HepG2 (cell line): ENCODE measurements around the gene IL31. TPM values are rescaled to one million over a fixed set of nuclear protein-coding genes. Genes with fewer than 3 reads are reported as not detected.

Source experiments
- ATAC-seq: fragments of 200-7000 bp; cut with Tn5 transposase; 3 replicates; pipeline ENCODE4 v1.9.1; 2020; ENCODE audit warnings: mild to moderate bottlenecking, moderate library complexity
- BruUV-seq: library from RNA; stranded (reverse); fragments of 400-500 nt; replicated peaks from 2 replicates; lab custom pipeline; 2021; lab: Mats Ljungman, UMichigan
- CTCF ChIA-PET: fragments of 300-600 bp; formaldehyde crosslinking; extraction: SDS; loops from one replicate; lab custom pipeline; 2021; ENCODE audit warnings: low total read pairs, inconsistent platforms, low intra/inter-chr PET ratio; lab: Yijun Ruan, JAX
- POLR2A ChIA-PET: fragments of 350-600 bp; sonication (Branson Sonifier 250); formaldehyde crosslinking; loops from one replicate; lab custom pipeline; 2020; ENCODE audit warnings: antibody characterized with exemption, inconsistent platforms; lab: Yijun Ruan, JAX
- DNase-seq: peaks from one replicate; pipeline ENCODE4 v3.0.0-alpha.2; 2015; ENCODE audit warnings: low spot score
- FAIRE-seq: peaks from 3 replicates; lab custom pipeline; 2011; peaks lifted over from hg19 to GRCh38; lab: Jason Lieb, UNC
- H2AFZ ChIP-seq: one replicate; pipeline ENCODE4 v1.6.1; 2011; ENCODE audit warnings: low read length, inconsistent platforms
- H3K27ac ChIP-seq: fragments of 300-600 bp; 3 replicates; pipeline ENCODE4 v1.8.0; 2011; ENCODE audit warnings: mixed run types, mild to moderate bottlenecking, mixed read lengths, low read length, inconsistent platforms; ENCODE audit not compliant: insufficient read depth; ENCODE audit errors: extremely low read length
- H3K27me3 ChIP-seq, 2 experiments: fragments of 200-600 bp in 1 of 2; 2 replicates in 1 of 2; 3 replicates in 1 of 2; pipeline versions ENCODE4 v1.6.0 to v1.8.0; 2011; ENCODE audit warnings: low read length in 2 of 2, mild to moderate bottlenecking in 2 of 2, moderate library complexity in 2 of 2, inconsistent platforms in 1 of 2; ENCODE audit not compliant: insufficient read depth in 2 of 2, control insufficient read depth in 1 of 2
- H3K36me3 ChIP-seq, 2 experiments: fragments of 200-600 bp in 1 of 2; replicated peaks in 1 of 2; 2 replicates in 1 of 2; 3 replicates in 1 of 2; pipeline versions ENCODE4 v1.5.1 to v1.8.0; 2011; ENCODE audit warnings: low read length in 2 of 2, inconsistent platforms in 1 of 2; ENCODE audit not compliant: insufficient read depth in 2 of 2, control insufficient read depth in 1 of 2
- H3K4me1 ChIP-seq: 2 replicates; pipeline ENCODE4 v1.5.1; 2012; ENCODE audit warnings: low read length, inconsistent platforms; ENCODE audit not compliant: insufficient read depth
- H3K4me2 ChIP-seq: 2 replicates; pipeline ENCODE4 v1.6.0; 2011; ENCODE audit warnings: low read depth, low read length, inconsistent platforms
- H3K4me3 ChIP-seq, 3 experiments: fragments of 200-600 bp in 1 of 3; sonication (generic), shearing (Covaris generic) in 1 of 3; replicated peaks in 1 of 3; 2 replicates each; pipeline ENCODE4 v1.5.1; 2011 to 2016; ENCODE audit warnings: low read length in 3 of 3, inconsistent platforms in 2 of 3, low read depth in 2 of 3, mild to moderate bottlenecking in 2 of 3, control low read depth in 1 of 3, mixed read lengths in 1 of 3; ENCODE audit not compliant: insufficient read depth in 1 of 3
- H3K79me2 ChIP-seq: one replicate; pipeline ENCODE4 v1.6.1; 2011; ENCODE audit warnings: low read length, inconsistent platforms; ENCODE audit not compliant: insufficient read depth
- H3K9ac ChIP-seq: 2 replicates; pipeline ENCODE4 v1.6.0; 2011; ENCODE audit warnings: mild to moderate bottlenecking, low read depth, low read length, inconsistent platforms; ENCODE audit not compliant: insufficient read depth
- H3K9me3 ChIP-seq: 2 replicates; pipeline ENCODE4 v1.5.1; 2012; ENCODE audit warnings: mild to moderate bottlenecking, low read length
- H4K20me1 ChIP-seq: 2 replicates; pipeline ENCODE4 v1.6.0; 2011; ENCODE audit warnings: inconsistent platforms, mild to moderate bottlenecking, low read length, moderate library complexity; ENCODE audit not compliant: insufficient read depth
- GTF2F1 ChIP-seq: fragments of 150-350 bp; IDR thresholded peaks from 2 replicates; pipeline ENCODE4 v1.6.1; 2014; ENCODE audit warnings: low read length
- HNRNPLL ChIP-seq: fragments of 200-400 bp; formaldehyde crosslinking; IDR thresholded peaks from 2 replicates; pipeline ENCODE4 v1.6.1; 2017; ENCODE audit warnings: mild to moderate bottlenecking, low read depth, low read length; ENCODE audit not compliant: poor library complexity, severe bottlenecking
- RXRB ChIP-seq: IDR thresholded peaks from 2 replicates; pipeline ENCODE4 v1.6.1; 2016; ENCODE audit warnings: borderline replicate concordance, missing genetic modification reagents, missing compliant biosample characterization
- SALL1 ChIP-seq: sonication (generic); formaldehyde crosslinking; IDR thresholded peaks from 2 replicates; pipeline ENCODE4 v1.8.0; 2022; ENCODE audit warnings: mild to moderate bottlenecking, missing genetic modification reagents
- TBX2 ChIP-seq: sonication (generic); formaldehyde crosslinking; IDR thresholded peaks from 2 replicates; pipeline ENCODE4 v1.5.0; 2020; ENCODE audit warnings: missing genetic modification reagents, mild to moderate bottlenecking, borderline replicate concordance
- TBX3 ChIP-seq: fragments of 450-650 bp; IDR thresholded peaks from 2 replicates; pipeline ENCODE4 v1.6.1; 2017; ENCODE audit warnings: antibody characterized with exemption, mild to moderate bottlenecking, inconsistent platforms, borderline replicate concordance
- ZNF674 ChIP-seq: sonication (generic); formaldehyde crosslinking; IDR thresholded peaks from 2 replicates; pipeline ENCODE4 v1.5.0; 2020; ENCODE audit warnings: low read depth, mild to moderate bottlenecking, missing genetic modification reagents
- ZNF883 ChIP-seq: sonication (generic); formaldehyde crosslinking; IDR thresholded peaks from 2 replicates; pipeline ENCODE4 v1.5.1; 2020; ENCODE audit warnings: mild to moderate bottlenecking, missing genetic modification reagents; ENCODE audit errors: not compliant biosample characterization
- WGBS: methylation state at CpG from one replicate; pipeline ENCODE4 v1.1.6; 2017; ENCODE audit warnings: low lambda C conversion rate; 5-methylcytosine and 5-hydroxymethylcytosine counted together
- in situ Hi-C: cut with HindIII; loops from 2 replicates; pipeline ENCODE4 v1.10.0; 2017; ENCODE audit warnings: low pct_unique_long_range_greater_than_20kb; ENCODE audit not compliant: extremely low pct_ligation_motif_present
- intact Hi-C: fragments of 100-400 bp; cut with micrococcal nuclease; formaldehyde crosslinking; loops from one replicate; pipeline ENCODE4 v1.10.0; 2022; ENCODE audit not compliant: unreplicated experiment
- polyA plus RNA-seq, 8 experiments: library from polyadenylated mRNA; depleted of rRNA in 3 of 8; stranded (reverse) in 7 of 8; unstranded in 1 of 8; fragments of >200 nt; fragmentation: Illumina TruSeq in 4 of 8; extraction: Trizol in 4 of 8; gene quantifications; 2 replicates each; pipeline versions ENCODE4 v1.2.1 to v1.2.3, GENCODE V29; 2011 to 2016; ENCODE audit warnings: low read depth in 4 of 8, missing spikeins in 1 of 8, mixed read lengths in 1 of 8; ENCODE audit not compliant: insufficient read depth in 1 of 8
- total RNA-seq, 5 experiments: library from RNA; depleted of rRNA; stranded (reverse); fragments of >200 nt; fragmentation: Illumina TruSeq; extraction: Trizol; gene quantifications; 2 replicates each; pipeline ENCODE4 v1.2.3, GENCODE V29; 2016; ENCODE audit warnings: low read depth in 1 of 5
- TF ChIP-seq, protein P1 (sequence below): sonication (generic); formaldehyde crosslinking; IDR thresholded peaks from 2 replicates; pipeline ENCODE4 v1.4.0; 2020; ENCODE audit warnings: missing genetic modification reagents, mild to moderate bottlenecking, borderline replicate concordance
- TF ChIP-seq, protein P2 (sequence below): sonication (generic); IDR thresholded peaks from 2 replicates; pipeline ENCODE4 v1.6.1; 2016; ENCODE audit warnings: low read depth, borderline replicate concordance
- TF ChIP-seq, protein P3 (sequence below): IDR thresholded peaks from 2 replicates; pipeline ENCODE4 v1.4.0; 2020; ENCODE audit warnings: mild to moderate bottlenecking, missing genetic modification reagents
- TF ChIP-seq, protein P4 (sequence below): IDR thresholded peaks from 2 replicates; pipeline ENCODE4 v1.6.1; 2012; ENCODE audit warnings: inconsistent platforms
- TF ChIP-seq, protein P5 (sequence below): sonication (generic); formaldehyde crosslinking; conservative IDR thresholded peaks from 2 replicates; pipeline ENCODE4 v1.4.0; 2020; ENCODE audit warnings: mild to moderate bottlenecking, missing genetic modification reagents, moderate library complexity

IL31 gene
- total and polyA plus RNA-seq, 2 of the 13 experiments (the other 11 are each of a cell fraction or from before 2014, with no cell fraction given): not detected

DNA sequence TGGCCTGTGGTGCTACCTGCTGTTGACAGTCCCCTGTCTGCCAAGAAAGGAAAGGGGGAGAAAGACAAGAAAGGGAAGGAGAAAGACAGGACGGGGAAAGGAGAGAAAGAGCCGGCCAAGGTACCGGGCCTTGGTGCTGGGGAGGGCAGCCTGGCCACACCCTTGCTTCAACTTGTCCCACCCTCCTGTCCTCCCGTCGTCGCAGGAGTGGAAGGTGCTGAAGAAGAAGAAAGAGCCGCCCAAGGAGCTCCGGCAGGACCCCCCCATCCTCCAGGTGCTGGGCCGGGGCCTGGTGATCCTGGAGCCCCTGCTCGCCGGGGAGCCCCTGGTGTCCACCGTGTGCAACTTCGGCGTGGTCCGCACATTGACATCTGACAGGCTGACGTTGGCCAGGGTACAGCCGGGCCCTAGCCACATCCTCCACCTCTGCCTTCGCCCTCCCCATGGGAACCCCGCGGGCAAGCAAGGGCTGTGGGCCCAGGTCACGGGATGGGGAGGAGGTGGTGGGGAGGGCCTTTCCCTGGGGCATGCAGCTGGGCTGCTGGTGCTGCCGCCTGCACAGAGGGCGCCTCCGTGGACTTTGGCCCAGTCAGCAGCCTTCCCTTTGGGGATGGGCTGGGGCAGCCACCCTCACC, 26.6 kb upstream of the IL31 start:
- no peak for FAIRE-seq
- CTCF ChIA-PET: no interaction called here
- DNase-seq: no peak
- no peaks in the 10 kb centered on the region for H4K20me1 ChIP-seq
- BruUV-seq: no TSS peak
- H2AFZ ChIP-seq: no peak overlapping the region
- no peaks in the 10 kb centered on the region for H3K79me2 ChIP-seq
- no peak overlapping the region for H3K9ac ChIP-seq
- POLR2A ChIA-PET: no interaction called here
- peaks cover 6 to 82% of the 10 kb centered on the region in 2 experiments for H3K27me3 ChIP-seq
- H3K36me3 ChIP-seq: no peaks in the 10 kb centered on the region
- intact Hi-C loops: no loop called here
- H3K9me3 ChIP-seq: no peaks in the 10 kb centered on the region
- peak overlapping the region; percentile 76 for H3K4me2 ChIP-seq
- 28% methylated on average over 8 of the region's 24 CpGs for WGBS
- in situ Hi-C loops: no loop called here
- peak; percentile 81 for ATAC-seq
- peak overlapping the region; percentile 5 to 63 (median 15); a peak in 1 of 6 replicates for H3K4me3 ChIP-seq
- H3K4me1 ChIP-seq: peaks cover 59% of the 10 kb centered on the region
- no peak overlapping the region for H3K27ac ChIP-seq
- TF ChIP-seq RXRB (no peak), GTF2F1 (no peak), ZNF674 (CRISPR knock-in tag) (no peak), SALL1 (CRISPR knock-in tag) (0 out of 2 replicates have a peak, but pooled peaks have one; percentile 34), ZNF883 (no peak), TBX3 (0 out of 2 replicates have a peak, but pooled peaks have one; percentile 9), TBX2 (no peak), HNRNPLL (peak; percentile 6)
- TF ChIP-seq, protein P1, sequence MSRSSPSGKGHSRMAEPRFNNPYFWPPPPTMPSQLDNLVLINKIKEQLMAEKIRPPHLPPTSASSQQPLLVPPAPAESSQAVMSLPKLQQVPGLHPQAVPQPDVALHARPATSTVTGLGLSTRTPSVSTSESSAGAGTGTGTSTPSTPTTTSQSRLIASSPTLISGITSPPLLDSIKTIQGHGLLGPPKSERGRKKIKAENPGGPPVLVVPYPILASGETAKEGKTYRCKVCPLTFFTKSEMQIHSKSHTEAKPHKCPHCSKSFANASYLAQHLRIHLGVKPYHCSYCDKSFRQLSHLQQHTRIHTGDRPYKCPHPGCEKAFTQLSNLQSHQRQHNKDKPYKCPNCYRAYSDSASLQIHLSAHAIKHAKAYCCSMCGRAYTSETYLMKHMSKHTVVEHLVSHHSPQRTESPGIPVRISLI (CRISPR knock-in tag): no peak
- TF ChIP-seq, protein P2, sequence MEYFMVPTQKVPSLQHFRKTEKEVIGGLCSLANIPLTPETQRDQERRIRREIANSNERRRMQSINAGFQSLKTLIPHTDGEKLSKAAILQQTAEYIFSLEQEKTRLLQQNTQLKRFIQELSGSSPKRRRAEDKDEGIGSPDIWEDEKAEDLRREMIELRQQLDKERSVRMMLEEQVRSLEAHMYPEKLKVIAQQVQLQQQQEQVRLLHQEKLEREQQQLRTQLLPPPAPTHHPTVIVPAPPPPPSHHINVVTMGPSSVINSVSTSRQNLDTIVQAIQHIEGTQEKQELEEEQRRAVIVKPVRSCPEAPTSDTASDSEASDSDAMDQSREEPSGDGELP: 0 out of 2 replicates have a peak, but pooled peaks have one; percentile 23
- TF ChIP-seq, protein P3, sequence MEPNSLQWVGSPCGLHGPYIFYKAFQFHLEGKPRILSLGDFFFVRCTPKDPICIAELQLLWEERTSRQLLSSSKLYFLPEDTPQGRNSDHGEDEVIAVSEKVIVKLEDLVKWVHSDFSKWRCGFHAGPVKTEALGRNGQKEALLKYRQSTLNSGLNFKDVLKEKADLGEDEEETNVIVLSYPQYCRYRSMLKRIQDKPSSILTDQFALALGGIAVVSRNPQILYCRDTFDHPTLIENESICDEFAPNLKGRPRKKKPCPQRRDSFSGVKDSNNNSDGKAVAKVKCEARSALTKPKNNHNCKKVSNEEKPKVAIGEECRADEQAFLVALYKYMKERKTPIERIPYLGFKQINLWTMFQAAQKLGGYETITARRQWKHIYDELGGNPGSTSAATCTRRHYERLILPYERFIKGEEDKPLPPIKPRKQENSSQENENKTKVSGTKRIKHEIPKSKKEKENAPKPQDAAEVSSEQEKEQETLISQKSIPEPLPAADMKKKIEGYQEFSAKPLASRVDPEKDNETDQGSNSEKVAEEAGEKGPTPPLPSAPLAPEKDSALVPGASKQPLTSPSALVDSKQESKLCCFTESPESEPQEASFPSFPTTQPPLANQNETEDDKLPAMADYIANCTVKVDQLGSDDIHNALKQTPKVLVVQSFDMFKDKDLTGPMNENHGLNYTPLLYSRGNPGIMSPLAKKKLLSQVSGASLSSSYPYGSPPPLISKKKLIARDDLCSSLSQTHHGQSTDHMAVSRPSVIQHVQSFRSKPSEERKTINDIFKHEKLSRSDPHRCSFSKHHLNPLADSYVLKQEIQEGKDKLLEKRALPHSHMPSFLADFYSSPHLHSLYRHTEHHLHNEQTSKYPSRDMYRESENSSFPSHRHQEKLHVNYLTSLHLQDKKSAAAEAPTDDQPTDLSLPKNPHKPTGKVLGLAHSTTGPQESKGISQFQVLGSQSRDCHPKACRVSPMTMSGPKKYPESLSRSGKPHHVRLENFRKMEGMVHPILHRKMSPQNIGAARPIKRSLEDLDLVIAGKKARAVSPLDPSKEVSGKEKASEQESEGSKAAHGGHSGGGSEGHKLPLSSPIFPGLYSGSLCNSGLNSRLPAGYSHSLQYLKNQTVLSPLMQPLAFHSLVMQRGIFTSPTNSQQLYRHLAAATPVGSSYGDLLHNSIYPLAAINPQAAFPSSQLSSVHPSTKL (CRISPR knock-in tag): 0 out of 2 replicates have a peak, but pooled peaks have one; percentile 9
- TF ChIP-seq, protein P4, sequence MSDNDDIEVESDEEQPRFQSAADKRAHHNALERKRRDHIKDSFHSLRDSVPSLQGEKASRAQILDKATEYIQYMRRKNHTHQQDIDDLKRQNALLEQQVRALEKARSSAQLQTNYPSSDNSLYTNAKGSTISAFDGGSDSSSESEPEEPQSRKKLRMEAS: peak; percentile 51
- TF ChIP-seq, protein P5, sequence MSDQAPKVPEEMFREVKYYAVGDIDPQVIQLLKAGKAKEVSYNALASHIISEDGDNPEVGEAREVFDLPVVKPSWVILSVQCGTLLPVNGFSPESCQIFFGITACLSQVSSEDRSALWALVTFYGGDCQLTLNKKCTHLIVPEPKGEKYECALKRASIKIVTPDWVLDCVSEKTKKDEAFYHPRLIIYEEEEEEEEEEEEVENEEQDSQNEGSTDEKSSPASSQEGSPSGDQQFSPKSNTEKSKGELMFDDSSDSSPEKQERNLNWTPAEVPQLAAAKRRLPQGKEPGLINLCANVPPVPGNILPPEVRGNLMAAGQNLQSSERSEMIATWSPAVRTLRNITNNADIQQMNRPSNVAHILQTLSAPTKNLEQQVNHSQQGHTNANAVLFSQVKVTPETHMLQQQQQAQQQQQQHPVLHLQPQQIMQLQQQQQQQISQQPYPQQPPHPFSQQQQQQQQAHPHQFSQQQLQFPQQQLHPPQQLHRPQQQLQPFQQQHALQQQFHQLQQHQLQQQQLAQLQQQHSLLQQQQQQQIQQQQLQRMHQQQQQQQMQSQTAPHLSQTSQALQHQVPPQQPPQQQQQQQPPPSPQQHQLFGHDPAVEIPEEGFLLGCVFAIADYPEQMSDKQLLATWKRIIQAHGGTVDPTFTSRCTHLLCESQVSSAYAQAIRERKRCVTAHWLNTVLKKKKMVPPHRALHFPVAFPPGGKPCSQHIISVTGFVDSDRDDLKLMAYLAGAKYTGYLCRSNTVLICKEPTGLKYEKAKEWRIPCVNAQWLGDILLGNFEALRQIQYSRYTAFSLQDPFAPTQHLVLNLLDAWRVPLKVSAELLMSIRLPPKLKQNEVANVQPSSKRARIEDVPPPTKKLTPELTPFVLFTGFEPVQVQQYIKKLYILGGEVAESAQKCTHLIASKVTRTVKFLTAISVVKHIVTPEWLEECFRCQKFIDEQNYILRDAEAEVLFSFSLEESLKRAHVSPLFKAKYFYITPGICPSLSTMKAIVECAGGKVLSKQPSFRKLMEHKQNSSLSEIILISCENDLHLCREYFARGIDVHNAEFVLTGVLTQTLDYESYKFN (CRISPR knock-in tag): 0 out of 2 replicates have a peak, but pooled peaks have one; percentile 31
